ENCODE measurements around the gene SRSF1. TPM values are rescaled to one million over a fixed set of nuclear protein-coding genes. Genes with fewer than 3 reads are reported as not detected.

Gene SRSF1
- total RNA-seq, 1 donor from 2014 or later: 158 TPM

DNA sequence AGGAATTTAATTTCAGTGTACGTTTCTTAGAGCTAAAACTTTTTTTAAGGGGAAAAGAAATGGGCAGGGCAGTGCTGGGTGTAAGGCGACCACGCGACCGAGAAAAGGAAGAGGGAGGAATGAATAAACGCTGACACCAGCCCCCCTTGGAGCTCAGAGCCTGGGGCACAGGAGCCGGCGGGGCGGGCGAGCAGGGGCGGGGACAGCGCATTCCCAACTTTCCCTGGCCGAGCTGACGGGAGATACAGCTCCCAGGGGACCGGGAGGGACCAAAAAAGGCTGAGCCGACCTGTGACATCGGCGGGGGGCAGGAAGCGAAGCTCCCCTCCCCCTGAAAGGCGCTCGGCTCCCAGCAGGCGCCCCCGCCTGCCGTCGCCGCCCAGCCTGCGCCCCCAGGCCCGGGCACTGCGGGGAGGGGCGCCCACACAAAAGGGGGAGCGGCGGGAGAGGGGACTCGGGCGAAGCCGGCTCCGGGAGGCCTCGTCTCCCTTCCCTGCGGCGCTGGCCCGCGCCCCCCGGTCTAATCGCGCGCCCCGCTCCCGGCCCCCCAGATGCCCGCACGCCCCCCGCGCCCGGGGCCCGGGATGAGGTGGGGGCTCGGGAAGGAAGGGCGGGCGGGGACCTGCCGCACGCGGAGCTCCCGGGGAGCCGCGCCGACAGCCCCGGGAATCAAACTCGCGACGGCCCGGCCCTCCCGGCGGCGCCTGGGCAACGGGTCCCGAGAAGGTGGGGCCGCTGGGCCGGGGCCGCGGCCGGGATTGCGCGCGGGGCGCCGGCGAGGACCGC is 52.5 kb downstream of the SRSF1 start:
- Mint-ChIP-seq H3K27me3 (ENCODE audit: unreplicated experiment) (no peaks in the 10 kb centered on the region), H3K27ac (ENCODE audit: unreplicated experiment) (peak overlapping the region; percentile 77), H3K36me3 (ENCODE audit: unreplicated experiment) (no peaks in the 10 kb centered on the region), H3K4me3 (ENCODE audit: unreplicated experiment) (peak overlapping the region; percentile 68), H3K9me3 (ENCODE audit: unreplicated experiment) (no peaks in the 10 kb centered on the region), H3K4me1 (ENCODE audit: unreplicated experiment) (peaks cover 49% of the 10 kb centered on the region)
- TF ChIP-seq CTCF (IDR thresholded peaks at IDR 0.05): no peak
- peak; percentile 93 for DNase-seq (ENCODE audit: extremely low spot score, unreplicated experiment)

DNA sequence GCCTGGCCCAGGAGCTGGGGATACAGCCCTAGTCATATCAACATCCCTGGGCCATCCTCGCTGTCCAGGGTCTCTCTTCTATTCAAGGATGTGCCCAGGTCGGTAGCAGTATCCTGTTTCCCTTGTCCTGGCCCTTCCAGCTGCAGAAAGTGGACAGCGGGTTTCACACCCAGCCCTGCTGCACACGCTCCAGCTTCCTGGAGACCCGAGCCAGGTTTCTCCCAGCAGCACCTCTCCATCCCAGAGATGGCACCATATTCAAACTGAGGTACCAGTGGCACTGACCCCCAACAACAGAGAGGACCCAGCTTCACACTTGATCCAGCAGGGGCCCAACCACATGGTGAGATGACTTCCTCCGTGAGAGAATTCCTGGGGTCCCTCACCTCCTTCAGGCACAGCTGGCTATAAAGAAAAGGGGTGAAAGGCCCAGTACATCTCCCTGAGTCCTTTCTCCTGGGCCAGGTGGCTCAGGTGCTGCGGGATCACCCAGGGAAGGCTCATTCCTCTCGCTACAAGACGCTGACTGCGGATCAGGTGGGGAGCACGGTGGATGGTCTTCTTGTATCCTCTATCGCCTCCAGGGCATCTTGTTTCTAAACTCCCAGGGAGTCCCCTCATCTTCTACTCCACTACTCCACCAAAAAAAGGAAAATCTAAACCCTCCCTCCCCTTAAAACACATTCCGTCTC is 53.2 kb downstream of the SRSF1 start:
- H3K36me3 Mint-ChIP-seq (ENCODE audit: unreplicated experiment): no peaks in the 10 kb centered on the region
- H3K4me1 Mint-ChIP-seq (ENCODE audit: unreplicated experiment): peaks cover 55% of the 10 kb centered on the region
- H3K27ac Mint-ChIP-seq (ENCODE audit: unreplicated experiment): peak overlapping the region; percentile 77
- no peak for TF ChIP-seq CTCF (IDR thresholded peaks at IDR 0.05)
- H3K27me3 Mint-ChIP-seq (ENCODE audit: unreplicated experiment): no peaks in the 10 kb centered on the region
- peak overlapping the region; percentile 68 for H3K4me3 Mint-ChIP-seq (ENCODE audit: unreplicated experiment)
- no peak for DNase-seq (ENCODE audit: extremely low spot score, unreplicated experiment)
- H3K9me3 Mint-ChIP-seq (ENCODE audit: unreplicated experiment): no peaks in the 10 kb centered on the region

Other genes starting within 250 kb of the SRSF1 start
- 28.3 and 35.0 TPM in 2 replicates for gene MRPS23, start 157.2 kb downstream of the SRSF1 start, total RNA-seq
- gene CUEDC1, start 51.8 kb downstream of the SRSF1 start, total RNA-seq: 34.7 and 38.4 TPM in 2 replicates
- gene VEZF1, start 19.0 kb downstream of the SRSF1 start, total RNA-seq: 50.6 and 50.8 TPM in 2 replicates
- 18.8 and 20.5 TPM in 2 replicates for gene DYNLL2, start 76.2 kb upstream of the SRSF1 start, total RNA-seq
- gene OR4D1, start 141.1 kb upstream of the SRSF1 start, total RNA-seq: 0.11 TPM in 1 of 2 replicates, not detected in the other
- gene OR4D2, start 159.7 kb upstream of the SRSF1 start, total RNA-seq: not detected in 2 replicates
- gene EPX, start 185.5 kb upstream of the SRSF1 start, total RNA-seq: not detected in 2 replicates
- gene MKS1, start 212.0 kb upstream of the SRSF1 start, total RNA-seq: 21.5 and 24.1 TPM in 2 replicates
- not detected in 2 replicates for gene LPO, start 231.3 kb upstream of the SRSF1 start, total RNA-seq